Osteocyte (in vitro differentiated cells): ENCODE measurements around the gene CD274. TPM values are rescaled to one million over a fixed set of nuclear protein-coding genes. Genes with fewer than 3 reads are reported as not detected.
"Not testable (repeated sequence)": the region's sequence is repeated elsewhere in the genome, so short reads cannot be mapped to it uniquely, and the experiment has no call there.

Experiments
- DNase-seq: peaks from one replicate; pipeline ENCODE4 v3.0.0; 2021; ENCODE audit warnings: mixed read lengths; ENCODE audit not compliant: unreplicated experiment; ENCODE audit errors: extremely low spot score
- H3K27ac Mint-ChIP-seq: one replicate; pipeline ENCODE4 v1.8.0; 2021; ENCODE audit warnings: mild to moderate bottlenecking, mixed read lengths; ENCODE audit not compliant: unreplicated experiment
- H3K27me3 Mint-ChIP-seq: one replicate; pipeline ENCODE4 v1.8.0; 2021; ENCODE audit warnings: mixed read lengths; ENCODE audit not compliant: unreplicated experiment
- H3K36me3 Mint-ChIP-seq: one replicate; pipeline ENCODE4 v1.8.0; 2021; ENCODE audit warnings: mixed read lengths; ENCODE audit not compliant: unreplicated experiment
- H3K4me1 Mint-ChIP-seq: one replicate; pipeline ENCODE4 v1.8.0; 2021; ENCODE audit warnings: mixed read lengths; ENCODE audit not compliant: unreplicated experiment
- H3K4me3 Mint-ChIP-seq: one replicate; pipeline ENCODE4 v1.8.0; 2021; ENCODE audit warnings: mild to moderate bottlenecking, moderate library complexity, mixed read lengths; ENCODE audit not compliant: unreplicated experiment
- H3K9me3 Mint-ChIP-seq: one replicate; pipeline ENCODE4 v1.8.0; 2021; ENCODE audit warnings: mixed read lengths; ENCODE audit not compliant: unreplicated experiment
- CTCF ChIP-seq: fragments of 200-600 bp; sonication (generic); IDR thresholded peaks from 2 replicates; pipeline ENCODE4 v1.5.0; 2021; ENCODE audit warnings: antibody characterized with exemption, mild to moderate bottlenecking, moderate library complexity
- total RNA-seq: library from RNA; stranded (reverse); gene quantifications from 2 replicates; pipeline ENCODE4 v1.2.1, GENCODE V29; 2021

Gene CD274
- total RNA-seq, 1 donor from 2014 or later: 0.43 TPM

- TF ChIP-seq CTCF: no peak
- Mint-ChIP-seq H3K4me1 (peaks cover 21% of the 10 kb centered on the region), H3K27ac (no peak overlapping the region), H3K9me3 (no peaks in the 10 kb centered on the region), H3K36me3 (peaks cover 2% of the 10 kb centered on the region), H3K4me3 (no peak overlapping the region), H3K27me3 (no peaks in the 10 kb centered on the region)
- DNase-seq: no peak
Measured at GRCh38 chr9:5440426-5440825, 9.9 kb upstream of the CD274 start.

DNA sequence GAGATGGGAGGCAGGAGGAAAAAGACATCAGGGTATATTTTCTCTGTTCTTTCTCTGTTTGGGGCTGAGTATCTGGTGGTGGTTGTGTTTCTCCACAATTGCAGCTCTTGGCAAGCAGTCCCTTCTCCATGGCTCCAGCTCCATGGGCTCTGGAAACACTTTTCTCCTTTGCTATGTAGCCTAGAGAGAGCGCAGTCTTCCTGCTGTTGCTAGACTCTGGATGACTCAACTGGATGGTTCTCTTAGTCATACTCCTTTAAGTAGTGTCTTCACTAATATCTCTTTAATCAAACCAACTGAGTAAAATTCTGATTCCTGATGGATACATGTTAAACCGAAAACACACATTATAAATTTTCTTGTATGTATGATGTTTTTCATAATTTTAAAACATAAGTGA is 9.3 kb upstream of the CD274 start:
- Mint-ChIP-seq H3K36me3 (no peaks in the 10 kb centered on the region), H3K9me3 (no peaks in the 10 kb centered on the region), H3K4me3 (no peak overlapping the region), H3K4me1 (peaks cover 21% of the 10 kb centered on the region), H3K27ac (no peak overlapping the region), H3K27me3 (no peaks in the 10 kb centered on the region)
- DNase-seq: no peak
- TF ChIP-seq CTCF: no peak

DNA sequence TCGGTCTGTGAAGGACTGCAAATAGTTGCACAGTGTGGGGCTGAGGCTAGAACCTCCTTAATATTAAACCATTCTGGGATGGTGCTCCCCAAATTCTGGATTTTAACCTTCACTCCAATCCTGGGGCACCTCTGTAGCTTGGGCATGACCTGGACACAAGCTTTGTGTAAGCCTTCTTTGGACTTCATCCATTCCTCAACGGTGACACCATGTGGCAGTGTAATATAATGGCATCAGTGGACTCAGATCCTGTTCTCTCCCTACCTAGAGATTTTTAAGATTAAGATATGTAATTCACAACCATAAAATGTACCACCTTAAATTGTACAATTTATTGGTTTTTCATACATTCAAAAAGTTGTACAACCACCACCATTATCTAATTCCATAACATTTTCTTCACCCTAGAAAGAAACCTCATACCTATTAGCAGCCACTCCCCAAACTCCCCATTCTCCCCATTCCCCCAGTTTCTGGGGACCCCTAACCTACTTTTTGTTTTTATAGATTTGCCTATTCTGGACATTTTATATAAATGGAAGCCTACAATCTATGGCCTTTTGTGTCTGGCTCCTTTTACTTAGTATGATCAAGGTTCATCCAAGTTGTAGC is 7.8 kb upstream of the CD274 start:
- DNase-seq: no peak
- H3K9me3 Mint-ChIP-seq: no peaks in the 10 kb centered on the region
- H3K4me3 Mint-ChIP-seq: no peak overlapping the region
- no peaks in the 10 kb centered on the region for H3K27me3 Mint-ChIP-seq
- H3K36me3 Mint-ChIP-seq: no peaks in the 10 kb centered on the region
- no peak overlapping the region for H3K27ac Mint-ChIP-seq
- TF ChIP-seq CTCF: peak; percentile 67
- peaks cover 8% of the 10 kb centered on the region for H3K4me1 Mint-ChIP-seq

DNA sequence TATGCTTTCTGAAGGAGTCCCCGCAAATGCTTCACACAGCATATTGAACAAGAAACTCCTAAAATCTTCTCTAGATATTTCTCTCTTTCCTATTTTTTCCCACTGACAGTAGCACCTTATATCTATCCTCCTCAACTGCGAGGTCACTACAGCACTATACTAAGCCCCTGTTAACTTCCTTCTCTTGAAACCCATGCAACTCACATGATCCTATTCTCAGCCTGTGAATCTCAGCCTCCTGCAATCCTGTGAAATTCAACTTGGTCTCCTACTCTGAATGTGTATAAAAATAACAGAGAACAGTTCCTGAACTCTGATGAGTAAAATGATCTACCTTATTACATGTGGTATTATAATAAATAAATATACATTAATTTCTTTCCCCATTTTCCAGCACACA is 6.5 kb upstream of the CD274 start:
- TF ChIP-seq CTCF: no peak
- no peak overlapping the region for H3K27ac Mint-ChIP-seq
- no peaks in the 10 kb centered on the region for H3K9me3 Mint-ChIP-seq
- H3K36me3 Mint-ChIP-seq: no peaks in the 10 kb centered on the region
- H3K4me3 Mint-ChIP-seq: no peak overlapping the region
- DNase-seq: no peak
- H3K4me1 Mint-ChIP-seq: no peaks in the 10 kb centered on the region
- no peaks in the 10 kb centered on the region for H3K27me3 Mint-ChIP-seq

GRCh38 chr9:5445096-5445495 is 5.2 kb upstream of the CD274 start:
- not testable (repeated sequence) for H3K9me3 Mint-ChIP-seq, H3K27ac Mint-ChIP-seq, H3K4me3 Mint-ChIP-seq, DNase-seq, H3K27me3 Mint-ChIP-seq, H3K4me1 Mint-ChIP-seq, H3K36me3 Mint-ChIP-seq

DNA sequence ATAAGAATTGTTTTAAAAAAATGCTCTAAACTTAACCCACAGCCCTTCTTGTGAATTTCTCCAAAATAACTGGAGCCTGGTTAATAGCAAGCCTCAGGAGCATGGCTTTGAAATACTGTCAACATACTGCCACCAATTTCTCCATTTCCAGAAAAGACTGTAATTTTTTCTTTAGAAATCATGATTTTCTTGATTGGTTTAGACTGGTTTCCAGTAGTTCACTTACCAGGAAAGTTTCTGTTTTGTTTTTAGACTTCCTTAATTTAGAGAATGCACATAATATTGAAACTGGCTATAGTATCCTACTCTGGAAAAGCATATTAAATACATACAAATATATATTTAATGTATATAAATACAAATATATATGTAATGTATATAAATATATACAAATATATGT is 4.5 kb upstream of the CD274 start:
- peaks cover 10% of the 10 kb centered on the region for H3K4me1 Mint-ChIP-seq
- DNase-seq: no peak
- H3K27ac Mint-ChIP-seq: no peak overlapping the region
- H3K4me3 Mint-ChIP-seq: no peak overlapping the region
- H3K27me3 Mint-ChIP-seq: no peaks in the 10 kb centered on the region
- H3K36me3 Mint-ChIP-seq: no peaks in the 10 kb centered on the region
- no peak for TF ChIP-seq CTCF
- H3K9me3 Mint-ChIP-seq: no peaks in the 10 kb centered on the region
